ENCODE data around the gene DRD1. TPM values are rescaled to one million over a fixed set of nuclear protein-coding genes. Genes with fewer than 3 reads are reported as not detected.
"Not testable (repeated sequence)": the region's sequence is repeated elsewhere in the genome, so short reads cannot be mapped to it uniquely, and the experiment has no call there.

Gene DRD1
- total RNA-seq, 1 experiment from 2014 or later, result 1.0 TPM

GRCh38 chr5:175395430-175395829 is 48.6 kb downstream of the DRD1 start:
- CTCF ChIA-PET; H3K27me3 ChIP-seq (ENCODE audit: control insufficient read depth, insufficient read depth, low read length); BruUV-seq (replicated peaks); H3K27ac ChIP-seq (ENCODE audit: low read length); intact Hi-C loops (cut with micrococcal nuclease; ENCODE audit: unreplicated experiment); DNase-seq (ENCODE audit: low read depth, low spot score); H3K36me3 ChIP-seq (ENCODE audit: control insufficient read depth, insufficient read depth, low read length); H3K9me3 ChIP-seq (ENCODE audit: control insufficient read depth, insufficient read depth, low read depth, low read length); H3K4me3 ChIP-seq (ENCODE audit: low read depth in 2 of 2, low read length in 2 of 2); in situ Hi-C loops (cut with HindIII; ENCODE audit: low pct_unique_long_range_greater_than_20kb, low sequenced_read_pairs); POLR2A ChIA-PET; ATAC-seq; H3K4me1 ChIP-seq (ENCODE audit: control insufficient read depth, insufficient read depth, low read length): not testable (repeated sequence)

GRCh38 chr5:175394601-175395000 is 49.4 kb downstream of the DRD1 start:
- TF ChIP-seq, protein P1, sequence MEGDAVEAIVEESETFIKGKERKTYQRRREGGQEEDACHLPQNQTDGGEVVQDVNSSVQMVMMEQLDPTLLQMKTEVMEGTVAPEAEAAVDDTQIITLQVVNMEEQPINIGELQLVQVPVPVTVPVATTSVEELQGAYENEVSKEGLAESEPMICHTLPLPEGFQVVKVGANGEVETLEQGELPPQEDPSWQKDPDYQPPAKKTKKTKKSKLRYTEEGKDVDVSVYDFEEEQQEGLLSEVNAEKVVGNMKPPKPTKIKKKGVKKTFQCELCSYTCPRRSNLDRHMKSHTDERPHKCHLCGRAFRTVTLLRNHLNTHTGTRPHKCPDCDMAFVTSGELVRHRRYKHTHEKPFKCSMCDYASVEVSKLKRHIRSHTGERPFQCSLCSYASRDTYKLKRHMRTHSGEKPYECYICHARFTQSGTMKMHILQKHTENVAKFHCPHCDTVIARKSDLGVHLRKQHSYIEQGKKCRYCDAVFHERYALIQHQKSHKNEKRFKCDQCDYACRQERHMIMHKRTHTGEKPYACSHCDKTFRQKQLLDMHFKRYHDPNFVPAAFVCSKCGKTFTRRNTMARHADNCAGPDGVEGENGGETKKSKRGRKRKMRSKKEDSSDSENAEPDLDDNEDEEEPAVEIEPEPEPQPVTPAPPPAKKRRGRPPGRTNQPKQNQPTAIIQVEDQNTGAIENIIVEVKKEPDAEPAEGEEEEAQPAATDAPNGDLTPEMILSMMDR (IDR thresholded peaks at IDR 0.05), result no peak
- TF ChIP-seq TCF7L2 (IDR thresholded peaks at IDR 0.05; ENCODE audit: low read depth, low read length) (no peak), SIN3A (IDR thresholded peaks at IDR 0.05; ENCODE audit: borderline replicate concordance, insufficient read depth, low read depth, low read length) (no peak), POLR2AphosphoS5 (IDR thresholded peaks at IDR 0.05; ENCODE audit: low read depth, low read length) (no peak)
- TF ChIP-seq, protein P2, sequence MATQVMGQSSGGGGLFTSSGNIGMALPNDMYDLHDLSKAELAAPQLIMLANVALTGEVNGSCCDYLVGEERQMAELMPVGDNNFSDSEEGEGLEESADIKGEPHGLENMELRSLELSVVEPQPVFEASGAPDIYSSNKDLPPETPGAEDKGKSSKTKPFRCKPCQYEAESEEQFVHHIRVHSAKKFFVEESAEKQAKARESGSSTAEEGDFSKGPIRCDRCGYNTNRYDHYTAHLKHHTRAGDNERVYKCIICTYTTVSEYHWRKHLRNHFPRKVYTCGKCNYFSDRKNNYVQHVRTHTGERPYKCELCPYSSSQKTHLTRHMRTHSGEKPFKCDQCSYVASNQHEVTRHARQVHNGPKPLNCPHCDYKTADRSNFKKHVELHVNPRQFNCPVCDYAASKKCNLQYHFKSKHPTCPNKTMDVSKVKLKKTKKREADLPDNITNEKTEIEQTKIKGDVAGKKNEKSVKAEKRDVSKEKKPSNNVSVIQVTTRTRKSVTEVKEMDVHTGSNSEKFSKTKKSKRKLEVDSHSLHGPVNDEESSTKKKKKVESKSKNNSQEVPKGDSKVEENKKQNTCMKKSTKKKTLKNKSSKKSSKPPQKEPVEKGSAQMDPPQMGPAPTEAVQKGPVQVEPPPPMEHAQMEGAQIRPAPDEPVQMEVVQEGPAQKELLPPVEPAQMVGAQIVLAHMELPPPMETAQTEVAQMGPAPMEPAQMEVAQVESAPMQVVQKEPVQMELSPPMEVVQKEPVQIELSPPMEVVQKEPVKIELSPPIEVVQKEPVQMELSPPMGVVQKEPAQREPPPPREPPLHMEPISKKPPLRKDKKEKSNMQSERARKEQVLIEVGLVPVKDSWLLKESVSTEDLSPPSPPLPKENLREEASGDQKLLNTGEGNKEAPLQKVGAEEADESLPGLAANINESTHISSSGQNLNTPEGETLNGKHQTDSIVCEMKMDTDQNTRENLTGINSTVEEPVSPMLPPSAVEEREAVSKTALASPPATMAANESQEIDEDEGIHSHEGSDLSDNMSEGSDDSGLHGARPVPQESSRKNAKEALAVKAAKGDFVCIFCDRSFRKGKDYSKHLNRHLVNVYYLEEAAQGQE (IDR thresholded peaks at IDR 0.05; ENCODE audit: insufficient read depth in 1 of 2, low read depth in 2 of 2, low read length in 1 of 2), result no peak
- ChIA-PET POLR2A (no interaction called here), CTCF (no interaction called here)
- H3K36me3 ChIP-seq (ENCODE audit: control insufficient read depth, insufficient read depth, low read length), result no peaks in the 10 kb centered on the region
- DNase-seq (ENCODE audit: low read depth, low spot score), result no peak
- intact Hi-C loops (cut with micrococcal nuclease; ENCODE audit: unreplicated experiment), result no loop called here
- in situ Hi-C loops (cut with HindIII; ENCODE audit: low pct_unique_long_range_greater_than_20kb, low sequenced_read_pairs), result no loop called here
- no peaks in the 10 kb centered on the region for H3K4me1 ChIP-seq (ENCODE audit: control insufficient read depth, insufficient read depth, low read length)
- no peak overlapping the region for H3K27ac ChIP-seq (ENCODE audit: low read length)
- H3K4me3 ChIP-seq (ENCODE audit: low read depth in 2 of 2, low read length in 2 of 2), result no peak overlapping the region
- no TSS peak for BruUV-seq (replicated peaks)
- no peak for ATAC-seq
- H3K27me3 ChIP-seq (ENCODE audit: control insufficient read depth, insufficient read depth, low read length), result no peaks in the 10 kb centered on the region
- no peaks in the 10 kb centered on the region for H3K9me3 ChIP-seq (ENCODE audit: control insufficient read depth, insufficient read depth, low read depth, low read length)

DNA sequence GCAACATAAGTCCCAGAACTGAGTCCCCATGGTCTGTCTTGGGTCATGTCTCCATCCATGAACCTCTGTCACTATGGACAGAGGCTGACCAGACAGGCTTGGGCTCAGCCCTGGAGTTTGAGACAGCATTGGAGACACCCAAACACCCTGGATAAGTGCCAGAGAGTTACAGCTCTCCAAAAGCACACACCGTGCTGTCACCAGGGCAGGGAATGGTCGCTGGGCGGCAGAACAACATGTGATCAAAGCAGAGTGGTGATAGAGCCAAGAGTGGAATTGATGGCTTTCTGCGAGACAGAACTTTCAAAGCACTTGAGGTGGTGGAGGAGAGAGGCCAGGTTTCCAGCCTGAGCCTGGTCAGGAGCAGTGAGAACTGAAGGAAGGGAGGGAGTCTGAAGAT is 50.1 kb downstream of the DRD1 start:
- Histone ChIP-seq H3K4me3 (ENCODE audit: low read depth in 2 of 2, low read length in 2 of 2) (no peak overlapping the region), H3K4me1 (ENCODE audit: control insufficient read depth, insufficient read depth, low read length) (no peaks in the 10 kb centered on the region), H3K27ac (ENCODE audit: low read length) (no peak overlapping the region), H3K36me3 (ENCODE audit: control insufficient read depth, insufficient read depth, low read length) (no peaks in the 10 kb centered on the region), H3K27me3 (ENCODE audit: control insufficient read depth, insufficient read depth, low read length) (no peaks in the 10 kb centered on the region), H3K9me3 (ENCODE audit: control insufficient read depth, insufficient read depth, low read depth, low read length) (no peaks in the 10 kb centered on the region)
- intact Hi-C loops (cut with micrococcal nuclease; ENCODE audit: unreplicated experiment) (no loop called here), in situ Hi-C loops (cut with HindIII; ENCODE audit: low pct_unique_long_range_greater_than_20kb, low sequenced_read_pairs) (no loop called here)
- ChIA-PET CTCF (no interaction called here), POLR2A (no interaction called here)
- ATAC-seq (no peak), DNase-seq (ENCODE audit: low read depth, low spot score) (no peak)
- no TSS peak for BruUV-seq (replicated peaks)
- TF ChIP-seq, protein P1 (IDR thresholded peaks at IDR 0.05), result no peak
- no peak for TF ChIP-seq POLR2AphosphoS5 (IDR thresholded peaks at IDR 0.05; ENCODE audit: low read depth, low read length)
- TF ChIP-seq SIN3A (IDR thresholded peaks at IDR 0.05; ENCODE audit: borderline replicate concordance, insufficient read depth, low read depth, low read length), result no peak
- TF ChIP-seq, protein P2 (IDR thresholded peaks at IDR 0.05; ENCODE audit: insufficient read depth in 1 of 2, low read depth in 2 of 2, low read length in 1 of 2), result no peak
- TF ChIP-seq TCF7L2 (IDR thresholded peaks at IDR 0.05; ENCODE audit: low read depth, low read length), result no peak
